ENCODE data around the gene SLC29A3.

SLC29A3 gene

GRCh38 chr10:71363936-71364335 is 44.9 kb downstream of the SLC29A3 start:
- H3K4me3 ChIP-seq (ENCODE audit: low read length) = no peak overlapping the region
- TF ChIP-seq ZNF274 (IDR thresholded peaks at IDR 0.05; ENCODE audit: low read depth, low read length) = no peak

GRCh38 chr10:71365366-71365765 is 46.3 kb downstream of the SLC29A3 start:
- H3K4me3 ChIP-seq (ENCODE audit: low read length) = no peak overlapping the region
- TF ChIP-seq ZNF274 (IDR thresholded peaks at IDR 0.05; ENCODE audit: low read depth, low read length) = no peak

DNA sequence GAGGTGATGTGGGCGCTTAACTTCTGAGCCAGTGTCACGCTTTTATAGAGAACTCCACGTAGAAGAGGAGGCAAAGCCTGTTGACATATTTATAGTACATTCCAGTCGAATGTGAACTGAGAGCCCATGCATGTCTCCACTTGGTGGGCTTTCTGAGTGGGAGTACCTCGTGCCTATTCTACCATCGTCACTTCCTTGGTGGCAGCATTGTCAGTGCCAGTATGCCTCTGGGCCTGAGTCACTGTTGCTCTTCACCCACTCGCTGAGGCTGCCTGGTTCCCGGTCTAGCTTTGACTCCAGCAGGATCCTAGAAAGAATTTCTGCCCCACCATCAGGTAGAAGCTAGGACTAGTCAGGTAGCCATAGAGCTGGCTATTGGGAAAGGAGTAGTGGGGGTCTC is 47.6 kb downstream of the SLC29A3 start:
- TF ChIP-seq ZNF274 (IDR thresholded peaks at IDR 0.05; ENCODE audit: low read depth, low read length) = no peak
- no peak overlapping the region for H3K4me3 ChIP-seq (ENCODE audit: low read length)

- no peak for TF ChIP-seq ZNF274 (IDR thresholded peaks at IDR 0.05; ENCODE audit: low read depth, low read length)
Measured at GRCh38 chr10:71367271-71367670, 48.2 kb downstream of the SLC29A3 start.

DNA sequence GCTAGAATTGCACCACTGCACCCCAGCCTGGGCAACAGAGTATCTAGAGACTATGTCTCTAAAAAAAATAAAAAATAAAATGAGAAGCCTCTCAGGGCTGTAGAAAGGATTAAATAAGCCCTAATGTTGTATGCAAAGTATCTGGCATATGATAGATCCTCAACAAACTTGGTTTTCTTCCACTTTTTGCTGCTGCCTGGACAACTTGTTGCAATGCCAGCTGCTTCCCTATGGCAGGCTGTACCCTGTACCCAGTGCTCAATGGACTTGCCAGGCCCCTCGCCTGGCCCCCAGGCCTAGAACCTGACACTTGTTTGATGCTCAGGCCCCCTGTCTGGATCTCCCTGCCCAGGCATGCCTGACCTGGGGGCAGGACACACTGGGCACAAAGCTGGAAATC is 49.1 kb downstream of the SLC29A3 start:
- no peak overlapping the region for H3K4me3 ChIP-seq (ENCODE audit: low read length)
- TF ChIP-seq ZNF274 (IDR thresholded peaks at IDR 0.05; ENCODE audit: low read depth, low read length) = no peak

More at GRCh38 chr10:71367271-71367670, 48.2 kb downstream of the SLC29A3 start:
- H3K4me3 ChIP-seq (ENCODE audit: low read length) = no peak overlapping the region

GRCh38 chr10:71368643-71369042 is 49.6 kb downstream of the SLC29A3 start:
- no peak for TF ChIP-seq ZNF274 (IDR thresholded peaks at IDR 0.05; ENCODE audit: low read depth, low read length)
- H3K4me3 ChIP-seq (ENCODE audit: low read length) = no peak overlapping the region

GRCh38 chr10:71369602-71370001 is 50.5 kb downstream of the SLC29A3 start:
- no peak overlapping the region for H3K4me3 ChIP-seq (ENCODE audit: low read length)
- no peak for TF ChIP-seq ZNF274 (IDR thresholded peaks at IDR 0.05; ENCODE audit: low read depth, low read length)

DNA sequence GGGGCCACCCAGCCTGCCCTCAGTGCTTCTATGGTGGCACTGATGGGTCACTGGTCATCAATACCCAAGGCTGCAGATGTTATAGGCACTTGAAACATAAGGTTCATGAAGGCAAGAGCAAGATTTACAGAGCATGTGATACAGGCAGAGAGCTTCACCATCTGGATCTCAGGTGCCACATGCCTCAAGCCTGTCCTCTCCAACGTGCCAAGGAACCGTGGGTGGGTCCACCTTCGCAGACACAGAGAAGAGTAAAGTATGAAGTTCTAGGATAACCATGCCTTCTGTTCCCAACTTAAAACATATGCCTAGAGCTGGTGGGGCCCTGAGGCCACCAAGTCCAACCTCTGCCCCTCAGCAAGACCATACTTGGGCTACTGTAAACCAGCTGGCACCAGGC is 51.0 kb downstream of the SLC29A3 start:
- no peak overlapping the region for H3K4me3 ChIP-seq (ENCODE audit: low read length)
- no peak for TF ChIP-seq ZNF274 (IDR thresholded peaks at IDR 0.05; ENCODE audit: low read depth, low read length)

- no peak for TF ChIP-seq ZNF274 (IDR thresholded peaks at IDR 0.05; ENCODE audit: low read depth, low read length)
- no peak overlapping the region for H3K4me3 ChIP-seq (ENCODE audit: low read length)
Measured at GRCh38 chr10:71371750-71372166, 52.7 kb downstream of the SLC29A3 start.

DNA sequence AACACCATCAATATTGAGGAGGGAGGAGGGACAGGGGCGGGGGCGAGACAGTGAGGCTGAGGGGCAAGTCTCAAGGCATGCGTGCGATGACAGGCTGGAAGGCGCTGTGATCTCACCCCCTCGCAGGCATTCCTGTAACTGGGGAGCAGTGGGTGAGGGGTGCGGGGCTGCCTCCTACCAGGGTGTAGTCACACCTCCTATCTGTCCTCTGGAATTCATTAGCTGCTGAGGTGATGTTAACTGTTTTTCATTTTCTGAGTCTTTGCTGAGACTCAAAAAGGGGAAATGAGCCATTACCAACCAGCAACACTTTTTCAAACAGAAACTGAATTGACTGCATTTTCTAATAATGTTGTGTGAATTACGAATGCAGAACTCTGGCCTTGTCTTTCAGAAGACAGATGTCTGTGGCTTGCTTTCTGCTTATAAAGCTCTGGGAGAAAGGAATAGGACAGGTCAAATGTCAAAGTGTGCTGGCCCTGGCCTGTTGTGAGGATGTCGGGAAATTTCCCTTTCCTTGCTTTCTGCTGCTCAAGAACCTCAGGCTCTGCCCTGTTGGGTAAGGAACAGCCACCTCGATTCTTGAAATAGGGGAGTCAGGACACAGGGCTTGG is 53.9 kb downstream of the SLC29A3 start:
- H3K4me3 ChIP-seq (ENCODE audit: low read length) = no peak overlapping the region
- TF ChIP-seq ZNF274 (IDR thresholded peaks at IDR 0.05; ENCODE audit: low read depth, low read length) = no peak

DNA sequence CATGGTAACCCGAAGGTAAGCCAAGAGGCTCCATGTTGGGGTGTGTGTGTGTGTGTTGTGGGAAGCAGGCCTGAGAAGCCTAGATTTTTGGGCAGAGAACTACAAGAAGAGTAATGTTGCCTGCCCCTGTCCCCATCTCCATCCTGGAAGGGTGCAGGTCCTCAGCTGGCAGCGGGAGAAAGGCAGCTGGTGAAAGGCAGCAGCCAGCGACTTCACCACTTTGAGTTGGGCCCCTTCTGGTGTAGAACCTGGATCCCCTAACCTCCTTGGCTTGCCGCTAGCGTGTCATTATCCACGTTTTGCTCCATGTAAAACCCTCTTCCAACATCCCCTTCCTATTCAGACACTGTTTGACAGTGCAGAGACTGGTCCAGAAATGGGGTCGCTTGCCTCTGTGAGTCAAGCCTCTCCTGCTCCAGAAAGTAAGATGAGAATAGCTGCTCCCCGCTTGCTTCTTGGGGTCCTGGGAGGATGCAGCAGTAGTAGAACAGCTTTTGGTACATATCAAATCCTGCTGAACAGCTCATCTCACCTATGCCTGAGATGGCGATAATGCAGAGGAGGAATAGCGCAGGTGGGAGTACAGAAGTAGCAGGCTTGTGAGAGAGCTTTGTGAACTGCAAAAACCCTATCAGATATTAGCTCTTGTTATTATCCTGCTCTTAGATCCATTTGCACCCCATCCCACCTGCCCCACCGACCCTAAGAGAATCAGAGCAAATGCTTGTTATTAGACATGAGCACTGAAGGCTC is 55.6 kb downstream of the SLC29A3 start:
- no peak overlapping the region for H3K4me3 ChIP-seq (ENCODE audit: low read length)
- no peak for TF ChIP-seq ZNF274 (IDR thresholded peaks at IDR 0.05; ENCODE audit: low read depth, low read length)

DNA sequence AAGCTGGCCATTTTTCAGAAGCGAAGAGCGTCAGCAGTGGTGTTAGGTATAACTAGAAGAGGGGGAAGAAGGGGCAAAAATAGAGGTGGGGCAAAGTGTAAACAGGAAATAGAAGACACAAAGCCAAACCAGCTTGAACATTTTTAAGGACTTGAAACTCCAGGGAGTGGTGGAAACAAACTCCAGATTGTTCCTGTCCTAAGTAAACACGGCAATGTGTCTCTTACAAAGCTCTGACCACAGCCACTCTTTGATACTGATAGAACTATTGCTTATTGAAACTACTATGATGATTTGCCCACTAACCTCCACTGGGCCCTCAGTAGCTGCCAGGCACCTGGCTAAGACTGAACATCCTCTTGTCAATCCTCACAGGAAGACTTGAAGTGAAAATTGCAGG is 56.9 kb downstream of the SLC29A3 start:
- TF ChIP-seq ZNF274 (IDR thresholded peaks at IDR 0.05; ENCODE audit: low read depth, low read length) = no peak
- no peak overlapping the region for H3K4me3 ChIP-seq (ENCODE audit: low read length)

DNA sequence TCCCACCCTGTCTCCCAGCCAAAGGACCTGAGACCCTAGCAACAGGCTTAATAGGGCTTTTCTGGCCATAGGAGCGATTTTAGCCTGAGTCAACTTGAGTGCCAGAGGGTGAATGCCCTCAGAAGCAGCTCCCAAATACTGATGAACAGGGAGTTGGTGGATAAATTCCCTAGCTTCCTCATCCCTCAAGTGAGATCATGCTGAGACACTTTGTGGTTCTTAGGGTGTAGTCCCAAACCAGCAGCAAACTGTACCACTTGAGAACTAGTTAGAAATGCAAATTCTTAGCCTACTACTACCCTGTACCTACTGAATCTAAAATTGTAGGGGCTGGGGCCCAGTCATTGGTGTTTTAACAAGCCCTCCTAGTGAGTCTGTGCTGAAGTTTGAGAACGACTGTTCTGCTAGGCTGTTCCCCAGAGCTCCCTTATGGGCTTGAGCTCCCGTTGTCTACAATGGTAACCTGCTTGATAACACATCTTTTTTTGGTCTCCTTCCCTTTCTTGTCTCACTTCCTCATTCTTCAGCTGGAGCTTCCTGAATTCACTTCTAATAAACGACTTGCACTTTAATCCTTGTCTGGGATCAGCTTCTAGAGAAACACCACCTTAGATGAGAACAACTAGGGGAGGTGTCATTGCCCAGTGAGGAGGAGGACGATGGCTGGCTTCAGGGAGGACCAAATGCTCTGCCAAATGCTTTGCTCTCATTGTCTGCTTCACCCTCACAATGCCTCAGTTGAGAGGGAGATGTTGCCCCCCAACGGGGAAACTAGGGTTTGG is 59.5 kb downstream of the SLC29A3 start:
- H3K4me3 ChIP-seq (ENCODE audit: low read length) = no peak overlapping the region
- no peak for TF ChIP-seq ZNF274 (IDR thresholded peaks at IDR 0.05; ENCODE audit: low read depth, low read length)

DNA sequence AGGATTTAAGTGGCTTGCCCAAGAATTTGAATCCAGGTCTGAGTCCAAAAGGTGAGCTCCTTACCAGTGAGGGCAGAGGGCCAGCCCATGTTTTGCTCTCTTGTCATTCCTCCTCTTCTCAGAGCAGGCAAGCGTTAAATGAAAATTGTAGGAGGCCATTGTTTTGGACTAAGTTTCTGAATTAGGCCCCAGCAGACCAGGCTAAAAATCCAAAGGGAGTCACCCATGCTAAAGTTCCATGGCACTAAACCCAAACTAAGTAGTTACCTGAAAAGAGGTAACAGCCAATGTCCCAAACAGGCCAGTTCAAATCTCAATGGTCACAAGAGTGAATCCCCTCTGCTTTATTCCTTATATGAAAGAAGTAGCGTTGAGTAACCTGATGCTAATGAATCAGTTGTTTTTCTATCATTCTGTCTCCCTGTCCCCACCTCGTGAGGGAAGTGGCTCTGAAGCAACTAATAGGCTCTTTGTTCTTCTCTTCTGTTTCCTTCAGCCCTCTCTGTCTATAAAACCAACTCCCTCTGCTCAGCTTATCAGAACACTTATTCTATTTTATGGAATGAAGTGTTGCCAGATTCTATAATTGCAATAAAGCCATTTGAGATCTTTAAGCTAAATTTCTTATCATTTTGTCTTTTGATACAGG is 60.2 kb downstream of the SLC29A3 start:
- TF ChIP-seq ZNF274 (IDR thresholded peaks at IDR 0.05; ENCODE audit: low read depth, low read length) = no peak
- H3K4me3 ChIP-seq (ENCODE audit: low read length) = no peak overlapping the region

Measured in GM08714 (cell line).